ENCODE measurements around the gene OR52A1. TPM values are rescaled to one million over a fixed set of nuclear protein-coding genes. Genes with fewer than 3 reads are reported as not detected.

Gene OR52A1
- total RNA-seq, 1 experiment from 2014 or later: 0.42 TPM

DNA sequence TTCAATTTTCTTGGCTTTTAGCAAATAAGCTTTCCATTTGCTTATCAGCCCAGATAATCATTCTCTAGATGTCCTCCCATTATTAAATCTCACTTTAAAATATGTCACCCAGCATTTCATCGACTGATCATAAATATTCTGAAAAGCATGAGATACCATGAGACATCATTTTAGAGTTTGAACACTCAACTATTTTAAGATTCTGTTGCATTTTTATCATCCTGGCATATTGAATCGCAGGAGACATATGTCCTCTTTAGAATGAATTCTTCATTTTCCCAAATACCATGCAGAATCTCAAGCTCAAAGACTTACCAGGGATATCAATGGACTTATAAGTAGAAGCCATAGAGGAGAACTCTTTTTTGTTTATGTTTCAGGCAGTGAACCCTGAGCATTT, 16.6 kb downstream of the OR52A1 start, which contains the start of gene OR52A5:
OR52A5 (minus strand) TSS at position 361 of the 400 bp plus-strand sequence. CDS start 5,714 bp downstream, outside the sequence.
- Histone ChIP-seq H2BK5ac (ENCODE audit: insufficient read length, low read length) (no peak within 1 kb of the TSS), H3K4ac (ENCODE audit: low read depth, low read length) (no peak within 1 kb of the TSS), H4K20me1 (ENCODE audit: control insufficient read depth, insufficient read depth, insufficient read length) (no peaks in the 10 kb centered on the region), H2BK20ac (ENCODE audit: low read depth, low read length, poor library complexity, severe bottlenecking) (no peak within 1 kb of the TSS), H2AK5ac (ENCODE audit: insufficient read length, low read length) (no peak within 1 kb of the TSS), H3K14ac (ENCODE audit: insufficient read depth, low read length) (no peak within 1 kb of the TSS), H4K8ac (replicated peaks; ENCODE audit: insufficient read length, low read depth, low read length) (no peak within 1 kb of the TSS), H3K18ac (ENCODE audit: insufficient read length, low read depth, low read length) (no peak within 1 kb of the TSS), H3K23ac (ENCODE audit: insufficient read length, low read depth, low read length) (no peak within 1 kb of the TSS), H3K9ac (ENCODE audit: extremely low read depth, insufficient read length, low read length) (no peak within 1 kb of the TSS), H3K56ac (ENCODE audit: insufficient read length, low read depth, low read length) (no peak within 1 kb of the TSS), H3K4me2 (ENCODE audit: insufficient read depth, insufficient read length, low read length) (no peak within 1 kb of the TSS), H3K27ac (ENCODE audit: insufficient read length, low read depth, low read length) (no peak within 1 kb of the TSS), H3K79me2 (ENCODE audit: insufficient read depth, low read length) (no peaks in the 10 kb centered on the region), H2BK15ac (ENCODE audit: low read depth, low read length) (no peak within 1 kb of the TSS), H3K79me1 (ENCODE audit: insufficient read depth, low read depth, low read length, poor library complexity, severe bottlenecking) (no peaks in the 10 kb centered on the region), H3K9me3 (ENCODE audit: control insufficient read depth, low read depth, low read length) (no peaks in the 10 kb centered on the region), H3T11ph (ENCODE audit: low read length) (no peak within 1 kb of the TSS), H2BK12ac (ENCODE audit: insufficient read length, low read depth, low read length) (no peak within 1 kb of the TSS), H2BK120ac (ENCODE audit: low read depth, low read length, poor library complexity, severe bottlenecking) (no peak within 1 kb of the TSS), H3K23me2 (ENCODE audit: insufficient read length, low read depth, low read length, poor library complexity, severe bottlenecking) (no peaks in the 10 kb centered on the region), H3K4me1 (ENCODE audit: insufficient read depth, low read length) (no peaks in the 10 kb centered on the region; the same call in 1 of the 2 replicates), H4K91ac (ENCODE audit: insufficient read length, low read depth, low read length) (no peak within 1 kb of the TSS), H4K5ac (ENCODE audit: insufficient read length, low read depth, low read length) (no peak within 1 kb of the TSS), H2AFZ (ENCODE audit: low read length) (no peak within 1 kb of the TSS), H3K27me3 (ENCODE audit: insufficient read depth, low read length) (no peaks in the 10 kb centered on the region)
- DNase-seq: no peak
- no peaks in the 10 kb centered on the region for H3K36me3 Mint-ChIP-seq (ENCODE audit: insufficient read depth in 1 of 3, low read depth in 3 of 3)
- H3K27me3 Mint-ChIP-seq (ENCODE audit: low read depth): no peaks in the 10 kb centered on the region
- no peak for TF ChIP-seq CTCF (conservative IDR thresholded peaks at IDR 0.05)
- WGBS (ENCODE audit: extremely low coverage, insufficient read length, low lambda C conversion rate): no CpG with 5 or more reads among the region's 2 CpGs
- H3K27ac Mint-ChIP-seq: peak within 1 kb of the TSS; percentile 10 to 43 (median 21); a peak in 3 of 7 replicates
- peaks cover 29 to 31% of the 10 kb centered on the region in 2 experiments for H3K4me1 Mint-ChIP-seq
- no peaks in the 10 kb centered on the region for H3K9me3 Mint-ChIP-seq
- no peak within 1 kb of the TSS for H3K4me3 Mint-ChIP-seq

Measured in H9 (cell line).